GM19035 (cell line): Measurements from ENCODE around the gene MIOX.

ENCODE experiments used
- ATAC-seq: cut with Tn5 transposase; IDR thresholded peaks from one replicate; pipeline ENCODE4 v1.9.1; 2021; ENCODE audit not compliant: unreplicated experiment

Gene MIOX

DNA sequence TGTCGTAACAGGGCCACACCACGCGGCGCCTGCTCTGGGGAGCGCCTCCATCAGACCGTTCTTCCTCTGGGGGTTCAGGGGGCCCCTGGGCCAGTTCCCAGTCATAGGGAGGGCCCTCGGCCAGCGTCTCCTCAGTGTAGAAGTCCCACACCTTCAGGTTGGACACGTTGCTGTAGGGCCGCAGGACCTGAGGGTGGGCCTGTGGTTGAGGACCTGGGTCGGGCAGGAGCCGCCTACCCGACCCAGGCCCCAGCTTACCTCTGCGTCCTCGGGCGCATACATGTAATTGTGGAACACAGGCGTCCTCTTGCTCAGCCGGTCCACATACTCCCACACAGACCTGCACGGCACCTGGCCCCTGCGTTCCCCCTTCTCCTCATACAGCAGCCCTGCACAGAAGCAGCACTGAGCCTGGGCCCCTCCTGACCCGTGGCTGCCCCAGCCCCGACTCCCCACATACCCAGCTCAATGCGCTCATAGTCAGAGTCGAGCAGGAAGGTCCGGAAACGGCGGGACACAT lies 32.0 kb upstream of the MIOX start:
- no peak for ATAC-seq

DNA sequence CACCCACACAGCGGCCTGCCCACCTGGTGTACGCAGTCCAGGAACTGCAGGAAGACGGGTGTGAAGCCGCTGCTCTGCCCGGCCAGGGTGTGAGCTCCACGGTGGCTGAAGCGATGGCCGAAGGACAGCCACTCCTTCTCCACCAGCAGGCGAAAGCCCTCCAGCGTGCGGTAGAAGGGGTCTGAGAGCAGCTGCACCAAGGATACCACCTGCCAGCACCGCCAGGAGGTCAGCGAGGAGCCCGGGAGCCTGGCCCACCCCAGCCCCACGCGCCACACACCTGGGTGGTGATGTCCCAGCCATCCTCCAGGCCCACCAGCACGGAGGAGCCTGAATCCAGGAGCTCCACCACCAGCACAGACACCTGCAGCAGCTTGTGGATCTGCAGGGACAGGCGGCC lies 31.5 kb upstream of the MIOX start:
- ATAC-seq, result no peak

DNA sequence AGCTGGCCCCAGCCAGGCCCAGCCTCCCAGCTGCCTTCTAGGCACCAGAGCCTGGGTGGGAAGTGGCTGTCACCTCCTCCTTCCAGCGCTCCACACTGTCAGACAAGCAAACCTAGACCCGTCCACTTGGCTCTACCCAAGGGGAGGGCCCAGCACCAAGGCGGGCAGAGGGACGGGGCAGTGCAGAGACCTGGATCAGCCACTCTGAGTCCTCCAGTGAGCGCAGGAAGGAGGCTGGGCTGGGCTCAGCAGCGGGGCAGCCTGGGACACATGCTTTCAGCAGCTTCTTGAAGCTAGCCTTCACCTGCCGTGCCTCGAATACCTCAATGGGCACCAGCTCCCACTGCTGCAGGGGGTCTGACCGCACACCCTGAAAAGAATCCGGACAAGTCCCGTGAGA lies 30.6 kb upstream of the MIOX start:
- ATAC-seq, result no peak

DNA sequence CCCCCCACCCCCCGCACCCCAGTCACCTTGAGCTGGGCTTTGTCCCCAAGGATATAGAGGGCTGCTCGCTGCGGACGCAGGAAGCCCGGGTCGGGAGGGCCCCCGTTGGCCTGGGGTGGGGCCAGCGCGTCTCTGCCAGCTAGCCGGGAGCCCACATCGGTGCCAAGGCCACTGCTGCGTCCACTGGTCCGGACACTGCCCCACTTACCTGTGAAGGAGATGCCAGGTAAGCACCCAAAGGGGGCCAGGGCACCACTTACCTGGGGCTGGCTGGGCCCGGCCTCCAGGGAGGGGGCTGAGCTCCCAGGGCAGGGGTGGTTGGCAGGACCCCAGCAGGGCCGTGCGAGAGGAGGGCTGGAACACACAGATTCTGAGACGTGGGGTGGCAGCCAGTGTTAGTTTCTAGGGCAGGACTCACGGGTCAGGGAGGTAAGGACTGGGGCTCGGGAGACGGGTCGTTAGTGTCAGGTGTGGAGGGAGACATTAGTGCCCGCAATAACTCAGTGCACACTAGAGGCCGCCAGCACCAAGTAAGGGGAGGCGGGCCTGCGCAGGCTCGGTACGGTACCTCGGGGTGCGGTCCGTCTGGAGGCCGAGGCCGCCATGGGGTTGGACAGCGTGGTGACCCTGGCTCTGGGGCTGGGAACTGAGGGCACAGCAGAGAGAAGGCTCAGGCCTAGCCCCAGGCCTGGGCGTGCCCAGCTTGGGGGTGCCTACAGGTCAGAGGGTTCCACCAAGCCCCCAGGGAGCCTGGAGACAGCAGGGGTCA lies 30.0 kb upstream of the MIOX start:
- no peak for ATAC-seq

DNA sequence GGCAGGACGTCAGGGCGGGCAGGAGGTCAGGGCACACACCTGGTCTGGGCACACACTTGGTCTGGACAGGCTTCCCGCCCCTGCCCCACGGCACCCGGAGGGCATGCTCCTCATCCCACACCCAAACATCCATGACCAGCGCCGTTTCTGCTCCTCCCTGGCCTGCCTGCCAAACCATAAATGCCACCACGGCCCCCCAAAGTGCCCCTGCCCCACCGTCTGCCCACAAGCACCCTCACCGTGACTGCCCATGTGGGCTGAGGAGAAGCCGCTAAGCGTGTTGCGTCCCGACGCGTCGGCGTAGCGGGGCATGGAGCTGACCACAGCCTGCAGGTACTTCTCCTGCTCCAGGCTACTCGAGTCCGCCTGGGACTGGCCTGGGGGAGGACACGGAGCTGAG lies 27.6 kb upstream of the MIOX start:
- ATAC-seq, result no peak

DNA sequence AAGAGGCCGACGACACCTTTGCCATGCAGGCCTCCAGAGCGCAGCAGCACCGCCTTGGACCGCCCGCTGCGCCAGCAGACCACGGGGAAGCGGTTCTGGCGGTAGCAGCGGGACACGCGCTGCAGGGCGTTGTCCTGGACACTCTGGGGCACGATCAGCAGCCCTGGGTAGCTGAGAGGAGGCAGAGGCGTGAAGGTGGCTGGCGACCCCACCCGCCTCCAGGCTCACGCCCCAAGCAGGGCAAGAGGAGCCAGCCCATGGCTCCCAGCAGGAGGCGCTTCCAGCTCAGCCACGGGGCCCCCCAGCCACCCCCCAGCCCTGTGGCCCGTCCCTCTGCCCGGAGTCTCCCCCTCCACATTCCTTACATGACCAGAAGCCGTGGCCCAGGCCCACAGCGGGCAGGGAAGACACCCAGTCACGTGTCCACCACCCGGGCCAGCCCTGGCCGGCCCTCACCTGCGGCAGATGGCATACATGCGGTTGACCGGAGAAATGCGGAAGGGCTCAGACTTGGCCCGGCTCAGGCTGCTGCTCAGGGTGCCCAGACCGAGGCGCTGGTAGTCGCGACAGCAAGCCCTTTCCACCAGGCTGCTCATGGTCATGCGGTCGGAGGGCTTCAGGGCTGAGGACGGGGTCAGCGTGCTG lies 27.0 kb upstream of the MIOX start:
- no peak for ATAC-seq

DNA sequence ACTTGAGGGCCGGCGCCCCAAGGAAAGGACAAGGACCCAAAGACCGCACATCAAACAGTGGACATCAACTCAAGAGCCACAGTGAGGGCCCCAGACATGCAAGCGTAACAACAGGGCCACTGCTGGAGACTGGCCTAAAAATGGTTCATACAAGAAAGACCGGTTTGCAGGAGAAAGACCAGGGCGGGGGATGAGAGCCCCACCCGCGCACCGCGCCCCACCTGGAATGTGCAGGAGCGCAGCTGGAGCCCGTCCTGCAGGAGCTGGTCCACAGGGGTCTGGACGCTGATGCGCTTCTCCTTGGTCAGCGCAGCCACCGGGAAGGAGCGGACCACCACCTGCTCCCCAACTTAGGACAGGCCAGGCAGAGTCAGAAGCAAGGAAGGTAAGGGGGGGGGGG lies 25.7 kb upstream of the MIOX start:
- ATAC-seq, result no peak

DNA sequence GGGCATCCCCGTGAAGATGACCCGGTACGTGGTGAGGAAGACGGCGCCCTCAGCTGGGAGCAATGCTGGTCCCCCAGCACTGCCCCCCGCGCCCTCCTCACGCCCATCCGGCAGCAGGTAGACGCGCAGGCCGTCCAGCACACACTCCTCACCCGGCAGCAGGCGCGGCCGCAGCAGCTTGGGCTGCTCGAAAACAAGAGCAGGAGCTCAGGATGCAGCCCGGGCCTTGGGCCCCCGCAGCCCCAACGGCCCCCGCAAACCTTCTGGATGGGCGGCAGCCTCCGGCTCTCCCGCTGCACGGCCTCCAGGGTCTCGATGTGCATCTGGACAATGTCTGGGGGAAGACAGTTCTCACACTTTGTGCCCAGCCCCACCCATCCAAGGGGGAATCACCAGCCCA lies 25.1 kb upstream of the MIOX start:
- ATAC-seq, result no peak

DNA sequence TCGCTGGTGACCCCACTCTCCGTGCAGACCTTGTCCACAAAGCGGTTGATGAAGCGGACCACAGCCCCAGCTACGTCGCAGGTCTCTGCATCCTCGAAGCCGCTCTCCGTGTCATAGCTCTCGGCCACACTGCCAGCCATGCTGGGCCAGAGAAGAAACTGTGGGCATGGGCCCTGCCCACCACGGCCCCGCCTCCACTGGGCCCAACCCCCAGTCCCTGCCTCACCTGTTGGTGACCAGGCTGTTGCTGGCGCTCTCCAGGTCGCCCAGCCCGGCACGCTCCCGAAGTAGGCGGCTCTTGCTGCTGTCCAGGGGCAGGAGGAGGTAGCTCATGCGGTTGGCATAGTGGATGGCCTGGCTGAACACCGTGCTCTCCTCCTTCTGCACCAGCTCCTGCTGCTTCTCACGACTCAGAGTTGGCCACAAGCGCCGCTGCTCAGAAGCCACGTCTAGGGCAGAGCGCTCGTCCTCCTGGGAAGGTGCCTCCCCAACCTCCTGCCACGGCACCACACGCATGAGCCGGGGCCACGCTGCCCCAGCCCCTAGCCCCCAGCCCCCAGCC lies 24.6 kb upstream of the MIOX start:
- ATAC-seq, result no peak

DNA sequence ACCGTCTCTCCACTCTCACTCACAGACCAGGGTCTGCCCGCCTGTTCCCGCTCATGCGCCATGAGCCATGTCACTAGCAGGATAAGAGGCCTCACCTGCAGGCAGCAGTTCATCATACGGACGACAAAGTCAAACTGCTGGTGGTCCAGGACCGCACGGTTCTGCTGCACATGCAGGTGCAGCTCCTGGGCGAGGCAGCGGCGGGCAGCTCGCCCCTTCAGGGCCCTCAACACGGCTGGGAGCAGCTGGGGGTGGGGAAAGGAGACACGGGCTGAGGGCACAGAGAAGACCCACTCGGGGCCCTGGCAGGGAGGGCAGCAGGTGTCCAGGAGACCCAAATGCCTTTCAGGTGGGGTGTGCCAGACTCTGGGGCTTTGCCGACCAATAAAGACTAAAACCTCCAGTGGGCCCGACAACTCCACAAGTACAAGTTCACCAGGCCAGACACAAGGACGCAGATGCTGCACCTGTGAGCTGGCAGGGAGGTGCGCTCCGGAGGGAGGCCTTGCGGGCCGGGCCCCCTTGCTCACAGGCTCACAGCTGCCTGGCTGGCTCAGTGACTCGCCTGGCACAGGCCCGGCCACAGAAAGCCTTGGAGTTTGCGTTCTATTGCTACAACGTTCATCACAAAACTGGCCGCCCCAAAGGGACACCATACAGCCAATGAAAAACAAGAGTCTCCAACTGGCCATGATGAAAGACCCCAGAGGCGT lies 23.3 kb upstream of the MIOX start:
- ATAC-seq, result no peak

DNA sequence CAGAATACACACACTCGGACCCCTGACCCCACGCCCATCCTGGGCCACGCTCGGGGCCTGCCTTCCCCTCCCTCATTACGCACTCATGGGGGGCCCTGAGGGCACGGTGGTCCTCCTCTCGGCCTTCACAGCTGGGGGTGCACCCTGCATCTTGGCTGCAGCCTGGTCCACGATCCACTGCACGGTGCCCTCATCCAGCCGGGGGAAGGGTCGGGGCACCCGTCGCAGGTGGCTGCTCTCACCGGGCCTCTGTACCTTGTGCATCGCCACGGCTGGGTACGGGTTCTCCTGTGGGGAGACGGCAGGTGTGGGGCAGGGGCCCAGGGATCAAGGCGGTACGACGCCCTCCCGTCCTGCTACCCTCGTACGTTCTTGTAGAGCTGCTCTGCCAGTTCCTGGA lies 22.2 kb upstream of the MIOX start:
- ATAC-seq, result no peak

DNA sequence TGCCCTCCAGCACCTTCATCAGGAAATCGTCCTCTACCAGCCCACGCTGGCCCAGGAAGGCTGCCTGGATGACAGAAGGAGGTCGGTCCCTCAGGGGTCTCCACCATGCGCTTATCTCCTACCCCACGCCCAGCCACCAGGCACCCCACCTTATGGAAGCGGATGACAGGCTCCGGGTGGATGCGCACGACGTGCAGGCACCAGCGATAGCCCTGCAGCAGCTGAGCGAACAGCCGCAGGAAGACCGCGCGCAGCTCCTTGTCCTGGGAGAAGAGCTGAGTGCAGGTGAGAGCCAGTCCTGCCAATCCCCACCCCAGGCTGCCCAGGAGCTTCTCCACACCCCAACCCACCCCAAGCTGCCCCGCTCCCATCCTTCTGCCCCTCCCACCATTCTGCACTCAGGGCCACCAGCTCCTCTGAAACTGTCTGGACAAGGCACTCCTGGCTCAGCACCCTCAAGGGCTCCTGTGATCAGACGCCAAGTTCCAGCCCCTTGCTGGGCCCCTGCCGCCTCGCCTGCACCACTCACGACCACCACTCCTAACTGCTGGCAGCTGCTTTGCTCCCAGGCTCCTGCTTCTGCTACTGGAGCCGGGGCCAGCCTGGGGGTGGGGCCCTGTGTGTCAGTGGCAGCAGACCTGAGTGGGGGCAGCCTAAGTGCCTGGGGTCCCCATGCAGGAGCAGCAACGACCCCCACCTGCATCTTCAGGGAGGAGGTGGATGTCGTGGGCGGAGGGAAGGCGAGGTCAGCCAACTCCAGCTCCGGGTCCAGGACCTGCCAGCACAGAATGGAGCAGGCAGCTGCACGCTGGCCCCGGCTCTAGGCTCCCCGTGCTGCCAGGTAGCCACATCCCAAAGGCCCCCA lies 21.4 kb upstream of the MIOX start:
- no peak for ATAC-seq

DNA sequence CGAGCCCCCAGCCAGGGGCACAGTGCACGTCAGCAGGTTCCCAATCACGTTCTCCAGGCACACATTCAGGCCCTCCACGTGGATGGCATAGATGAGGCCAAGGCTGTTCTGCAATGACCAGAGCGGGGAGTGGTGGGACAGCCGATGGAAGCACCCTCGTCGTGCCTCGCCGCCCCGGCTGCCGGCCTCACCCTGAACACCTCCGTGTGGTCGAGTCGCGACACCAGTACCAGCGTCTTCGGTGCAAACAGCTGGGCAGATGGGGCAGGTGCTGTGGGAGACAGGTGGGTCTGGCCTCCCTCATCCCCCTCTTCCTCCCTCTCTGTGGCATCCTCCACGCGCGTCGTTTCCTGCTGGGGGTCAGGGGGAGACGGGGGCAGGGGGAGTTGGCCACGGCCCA lies 19.3 kb upstream of the MIOX start:
- no peak for ATAC-seq

DNA sequence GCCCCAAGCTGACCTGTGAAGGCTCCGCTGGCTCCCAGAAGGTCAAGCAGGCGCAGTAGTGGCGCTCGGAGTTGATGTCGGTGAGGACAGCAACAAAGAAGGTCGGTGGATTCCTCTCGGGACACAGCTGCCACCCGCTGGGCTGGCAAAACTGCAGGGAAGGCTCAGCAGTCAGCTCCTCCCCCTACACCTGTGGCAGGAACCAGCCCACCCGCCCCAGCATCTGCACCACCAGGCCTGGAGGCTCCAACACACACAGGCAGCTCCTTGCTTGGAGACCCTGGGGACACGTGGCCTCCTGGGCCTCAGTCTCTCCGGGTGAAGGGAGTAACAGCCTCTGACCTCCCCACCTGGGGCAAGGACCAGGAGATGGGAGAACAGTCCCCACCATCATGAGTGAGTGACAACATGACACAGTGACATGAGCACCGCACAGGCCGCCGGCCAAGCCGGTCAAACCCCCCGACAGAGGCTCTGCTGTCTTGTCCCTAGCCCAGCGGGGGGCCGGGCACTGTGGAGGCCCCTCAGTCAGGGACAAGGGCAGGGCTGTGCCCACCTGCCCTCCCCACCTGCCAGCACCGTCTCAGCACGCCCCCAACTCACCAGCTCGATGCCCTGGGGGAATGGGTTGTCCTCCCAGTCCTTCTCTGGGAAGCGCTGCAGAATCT lies 18.8 kb upstream of the MIOX start:
- ATAC-seq, result no peak

DNA sequence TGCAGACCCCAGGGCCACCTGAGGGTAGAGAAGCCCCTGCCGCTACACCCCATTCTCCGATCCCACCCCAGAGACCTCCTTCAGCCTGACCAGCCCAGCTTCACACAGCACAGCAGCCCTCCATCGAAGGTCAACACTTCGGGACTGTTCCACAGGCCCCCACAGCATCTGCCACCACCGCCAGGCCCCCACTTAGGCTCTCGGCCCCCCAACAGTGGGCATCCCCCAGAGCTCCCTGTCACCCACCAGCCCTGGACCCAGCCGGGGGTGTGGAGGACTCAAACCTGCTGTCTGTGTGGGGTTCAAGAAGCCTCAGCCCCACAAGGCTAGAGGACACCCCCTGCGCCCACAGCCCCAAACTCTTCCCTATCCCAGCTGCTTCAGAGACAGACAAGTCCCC lies 18.0 kb upstream of the MIOX start:
- ATAC-seq, result no peak

DNA sequence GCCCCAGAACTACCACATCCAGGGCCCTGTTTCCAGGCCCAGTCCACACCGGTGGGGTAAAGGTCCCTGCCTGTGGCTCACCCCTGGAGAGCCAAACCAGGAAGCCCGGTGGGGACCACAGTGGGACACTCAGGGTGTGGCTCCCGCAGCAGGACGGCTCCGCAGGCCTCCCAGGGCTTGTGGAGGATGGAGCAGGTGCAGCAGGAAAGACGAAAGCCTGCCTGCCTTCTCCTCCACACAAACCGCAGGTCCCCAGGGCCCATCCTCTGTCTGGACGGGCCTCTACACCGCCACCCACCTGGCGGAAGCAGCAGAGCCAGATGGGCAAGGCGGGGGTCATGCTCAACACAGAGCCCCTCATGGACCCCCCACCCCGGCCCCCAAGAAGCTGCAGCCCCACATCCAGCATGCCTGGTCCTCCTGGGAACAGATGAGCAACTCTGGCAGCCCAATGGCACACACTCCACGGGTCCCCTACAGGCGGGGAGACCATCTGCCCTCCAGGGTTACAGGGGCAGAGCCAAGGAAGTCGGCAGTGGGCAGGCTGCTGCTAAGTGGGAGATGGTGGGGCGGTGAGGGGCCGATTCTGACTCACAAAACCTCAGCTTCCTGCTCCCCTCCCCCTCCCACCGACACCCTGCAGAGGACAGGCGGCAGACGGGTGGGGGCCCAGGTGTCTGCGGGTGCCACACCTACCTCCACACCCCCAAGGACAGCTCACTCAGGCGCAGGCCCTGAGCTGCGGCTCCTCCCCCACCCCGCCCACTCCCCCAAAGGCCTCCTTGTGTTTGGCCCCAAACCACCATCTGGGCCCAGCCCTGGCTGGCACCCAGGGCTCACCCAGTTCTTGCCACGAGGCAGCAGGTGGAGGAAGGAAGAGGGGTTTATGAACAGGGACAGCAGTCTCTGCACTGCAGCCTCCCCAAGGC lies 17.0 kb upstream of the MIOX start:
- ATAC-seq, result peak; percentile 52

DNA sequence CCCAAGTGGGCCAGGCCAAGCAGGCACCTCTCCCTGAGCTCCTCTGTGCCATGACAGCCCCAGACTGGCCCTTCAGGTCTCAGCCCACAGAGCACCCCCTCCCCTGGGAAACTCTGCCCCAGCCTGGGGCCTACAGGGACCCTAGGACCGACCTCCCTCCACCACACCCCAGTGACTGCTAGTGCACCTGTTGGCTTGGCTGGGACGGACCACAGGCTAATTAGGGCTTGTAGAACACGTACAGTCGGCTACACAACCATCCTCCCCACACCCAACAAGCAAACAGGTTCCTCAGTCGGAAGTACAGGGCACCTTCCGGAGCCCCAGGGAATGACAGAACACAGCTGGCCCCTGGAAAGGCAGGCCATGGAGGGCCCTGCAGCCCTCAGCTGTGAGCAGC lies 16.2 kb upstream of the MIOX start:
- no peak for ATAC-seq

DNA sequence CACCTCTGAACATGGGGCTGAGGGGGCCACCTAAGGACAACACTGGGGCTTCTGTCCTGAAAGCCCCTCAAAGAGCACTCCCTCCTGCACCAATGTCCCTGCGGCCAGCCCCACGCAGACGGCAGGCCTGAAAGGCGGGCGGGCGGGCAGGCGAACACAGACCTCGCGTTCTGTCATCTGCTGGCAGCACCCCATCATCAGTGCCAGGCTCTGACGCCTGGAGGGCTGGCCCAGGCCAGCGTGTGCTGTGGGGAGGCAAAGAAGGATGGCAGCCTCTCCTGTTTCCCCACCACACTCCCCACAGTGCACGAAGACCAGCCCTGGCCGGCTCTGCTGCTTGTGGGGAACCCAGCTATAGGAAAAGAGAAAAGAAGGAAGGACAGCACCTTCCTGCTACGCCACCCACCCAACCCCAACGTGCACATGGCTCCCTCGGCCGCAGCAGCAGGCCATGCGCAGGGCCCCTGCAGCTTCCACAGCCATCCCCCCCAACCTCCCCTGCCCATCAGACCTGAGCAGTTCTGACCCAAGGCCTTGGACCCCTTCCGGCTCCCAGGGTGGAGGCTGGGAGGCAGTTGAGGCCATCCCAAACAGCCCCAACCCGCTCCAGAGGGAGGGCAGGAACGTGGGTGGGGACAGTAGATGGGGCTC lies 15.3 kb upstream of the MIOX start:
- no peak for ATAC-seq

DNA sequence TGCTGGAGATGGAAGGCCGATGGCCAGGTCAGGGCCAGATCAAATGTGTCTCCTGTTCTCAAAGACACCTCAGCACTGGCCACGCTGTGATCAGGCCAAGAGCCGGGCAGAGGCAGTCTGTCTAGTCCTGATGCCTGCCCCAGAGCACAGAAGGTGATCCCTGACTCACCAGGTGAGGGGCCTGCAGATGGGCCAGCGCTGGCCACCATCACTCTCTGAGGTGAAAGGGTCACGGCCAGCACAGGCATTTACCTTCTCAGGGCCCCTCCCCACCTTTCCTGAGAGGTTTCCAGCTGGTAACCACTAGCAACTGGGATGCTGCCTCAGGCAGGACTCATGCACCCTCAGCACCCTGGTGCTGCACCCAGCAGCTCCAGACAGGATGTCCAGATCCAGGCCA lies 14.7 kb upstream of the MIOX start:
- ATAC-seq, result no peak
